ENCODE data around the gene SORL1. TPM values are rescaled to one million over a fixed set of nuclear protein-coding genes. Genes with fewer than 3 reads are reported as not detected.

SORL1 gene
- total and polyA plus RNA-seq, 9 of the 15 experiments (the other 6 are each of a cell fraction or from before 2014, with no cell fraction given), result 0.01 to 0.66 TPM; not detected in 7

- no peak overlapping the region for H2AFZ ChIP-seq (ENCODE audit: low read depth, low read length)
- no peak overlapping the region for H3K4me3 ChIP-seq
- 0% methylated on average over 3 of the region's 3 CpGs for WGBS (ENCODE audit: insufficient coverage, low coverage, missing lambda C conversion rate)
- no peaks in the 10 kb centered on the region for H3K9me3 ChIP-seq (replicated peaks; ENCODE audit: control insufficient read depth, insufficient read depth, low read depth, low read length)
- H3K36me3 ChIP-seq (ENCODE audit: control insufficient read depth, insufficient read depth, low read length), result no peaks in the 10 kb centered on the region
- peaks cover 12 to 26% of the 10 kb centered on the region in 2 experiments; a peak in 4 of 5 replicates for H3K27me3 ChIP-seq (ENCODE audit: control insufficient read depth in 2 of 2, insufficient read depth in 2 of 2, low read length in 2 of 2)
- CTCF ChIA-PET (ENCODE audit: low intra/inter-chr PET ratio), result no interaction called here
- intact Hi-C loops (cut with micrococcal nuclease) (no loop called here), in situ Hi-C loops (cut with MboI) (no loop called here)
- BruUV-seq (replicated peaks), result no TSS peak
- H3K9me1 ChIP-seq (ENCODE audit: control insufficient read depth, insufficient read depth, low read length), result no peaks in the 10 kb centered on the region
- H3K9ac ChIP-seq (ENCODE audit: insufficient read depth in 1 of 2, low read depth in 2 of 2, low read length in 2 of 2), result no peak overlapping the region
- H3K79me2 ChIP-seq (ENCODE audit: control insufficient read depth, insufficient read depth, low read length), result no peaks in the 10 kb centered on the region
- no peak for FAIRE-seq
- H4K20me1 ChIP-seq (replicated peaks; ENCODE audit: control insufficient read depth, insufficient read depth, low read length), result no peaks in the 10 kb centered on the region
- POLR2A ChIA-PET, result no interaction called here
- ATAC-seq, result no peak
- no peak for TF ChIP-seq ARHGAP35 (IDR thresholded peaks at IDR 0.05; ENCODE audit: partially characterized antibody)
- TF ChIP-seq CEBPB (tag; IDR thresholded peaks at IDR 0.05), result no peak
- no peak for DNase-seq (ENCODE audit: extremely low read depth in 1 of 4, low spot score in 3 of 4)
- no peak overlapping the region for H3K27ac ChIP-seq (ENCODE audit: extremely low read depth, low read depth, low read length)
- peaks cover 0 to 9% of the 10 kb centered on the region in 2 experiments; a peak in 2 of 5 replicates for H3K4me1 ChIP-seq (replicated peaks in 1 of 2; ENCODE audit: control insufficient read depth in 2 of 2, insufficient read depth in 2 of 2, low read length in 2 of 2)
- no peak overlapping the region for H3K4me2 ChIP-seq (ENCODE audit: insufficient read depth, low read length)
Measured at GRCh38 chr11:121448431-121448941, 3.6 kb upstream of the SORL1 start.

GRCh38 chr11:121449123-121449522 is 3.0 kb upstream of the SORL1 start:
- CTCF ChIA-PET (ENCODE audit: low intra/inter-chr PET ratio), result no interaction called here
- intact Hi-C loops (cut with micrococcal nuclease), result no loop called here
- Histone ChIP-seq H4K20me1 (replicated peaks; ENCODE audit: control insufficient read depth, insufficient read depth, low read length) (no peaks in the 10 kb centered on the region), H3K4me2 (ENCODE audit: insufficient read depth, low read length) (no peak overlapping the region), H3K36me3 (ENCODE audit: control insufficient read depth, insufficient read depth, low read length) (no peaks in the 10 kb centered on the region), H3K27me3 (ENCODE audit: control insufficient read depth in 2 of 2, insufficient read depth in 2 of 2, low read length in 2 of 2) (peaks cover 12 to 31% of the 10 kb centered on the region in 2 experiments; a peak in 4 of 5 replicates), H3K4me3 (no peak overlapping the region), H3K9me1 (ENCODE audit: control insufficient read depth, insufficient read depth, low read length) (no peaks in the 10 kb centered on the region), H3K27ac (ENCODE audit: extremely low read depth, low read depth, low read length) (no peak overlapping the region), H2AFZ (ENCODE audit: low read depth, low read length) (no peak overlapping the region), H3K4me1 (replicated peaks in 1 of 2; ENCODE audit: control insufficient read depth in 2 of 2, insufficient read depth in 2 of 2, low read length in 2 of 2) (peaks cover 0 to 9% of the 10 kb centered on the region in 2 experiments; a peak in 2 of 5 replicates), H3K9me3 (replicated peaks; ENCODE audit: control insufficient read depth, insufficient read depth, low read depth, low read length) (no peaks in the 10 kb centered on the region), H3K79me2 (ENCODE audit: control insufficient read depth, insufficient read depth, low read length) (no peaks in the 10 kb centered on the region), H3K9ac (ENCODE audit: insufficient read depth in 1 of 2, low read depth in 2 of 2, low read length in 2 of 2) (no peak overlapping the region)
- ATAC-seq, result no peak
- in situ Hi-C loops (cut with MboI), result no loop called here
- FAIRE-seq, result no peak
- BruUV-seq (replicated peaks), result no TSS peak
- no peak for DNase-seq (ENCODE audit: extremely low read depth in 1 of 4, low spot score in 3 of 4)
- 0% methylated on average over 4 of the region's 4 CpGs for WGBS (ENCODE audit: insufficient coverage, low coverage, missing lambda C conversion rate)
- TF ChIP-seq LEF1 (IDR thresholded peaks at IDR 0.05), result no peak
- TF ChIP-seq PHB2 (IDR thresholded peaks at IDR 0.05; ENCODE audit: low read depth), result no peak
- TF ChIP-seq DPF2 (IDR thresholded peaks at IDR 0.05), result no peak
- TF ChIP-seq ZFP30 (CRISPR knock-in tag; IDR thresholded peaks at IDR 0.05; ENCODE audit: borderline replicate concordance), result no peak
- no peak for TF ChIP-seq PURB (CRISPR knock-in tag; IDR thresholded peaks at IDR 0.05; ENCODE audit: low read depth)
- no peak for TF ChIP-seq TEAD2 (tag; IDR thresholded peaks at IDR 0.05)
- TF ChIP-seq ZFP1 (CRISPR knock-in tag; IDR thresholded peaks at IDR 0.05), result no peak
- POLR2A ChIA-PET, result interaction anchor here (0.6 kb wide), 1 partner anchor 319 kb away, joined by 3 read pairs; no protein-coding TSS in a partner anchor
